ENCODE measurements around the gene LMF1. TPM values are rescaled to one million over a fixed set of nuclear protein-coding genes. Genes with fewer than 3 reads are reported as not detected.

The LMF1 gene
- total RNA-seq, 1 experiment from 2014 or later = 13.5 TPM

- TF ChIP-seq, protein P1, sequence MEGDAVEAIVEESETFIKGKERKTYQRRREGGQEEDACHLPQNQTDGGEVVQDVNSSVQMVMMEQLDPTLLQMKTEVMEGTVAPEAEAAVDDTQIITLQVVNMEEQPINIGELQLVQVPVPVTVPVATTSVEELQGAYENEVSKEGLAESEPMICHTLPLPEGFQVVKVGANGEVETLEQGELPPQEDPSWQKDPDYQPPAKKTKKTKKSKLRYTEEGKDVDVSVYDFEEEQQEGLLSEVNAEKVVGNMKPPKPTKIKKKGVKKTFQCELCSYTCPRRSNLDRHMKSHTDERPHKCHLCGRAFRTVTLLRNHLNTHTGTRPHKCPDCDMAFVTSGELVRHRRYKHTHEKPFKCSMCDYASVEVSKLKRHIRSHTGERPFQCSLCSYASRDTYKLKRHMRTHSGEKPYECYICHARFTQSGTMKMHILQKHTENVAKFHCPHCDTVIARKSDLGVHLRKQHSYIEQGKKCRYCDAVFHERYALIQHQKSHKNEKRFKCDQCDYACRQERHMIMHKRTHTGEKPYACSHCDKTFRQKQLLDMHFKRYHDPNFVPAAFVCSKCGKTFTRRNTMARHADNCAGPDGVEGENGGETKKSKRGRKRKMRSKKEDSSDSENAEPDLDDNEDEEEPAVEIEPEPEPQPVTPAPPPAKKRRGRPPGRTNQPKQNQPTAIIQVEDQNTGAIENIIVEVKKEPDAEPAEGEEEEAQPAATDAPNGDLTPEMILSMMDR (conservative IDR thresholded peaks at IDR 0.05; ENCODE audit: low read depth, low read length) = no peak
- TF ChIP-seq EZH2 (IDR thresholded peaks at IDR 0.05; ENCODE audit: low read length, unreplicated experiment) (no peak), EZH2phosphoT487 (IDR thresholded peaks at IDR 0.05; ENCODE audit: borderline replicate concordance, low read length) (no peak)
- H3K4me1 ChIP-seq (ENCODE audit: insufficient read depth, low read length) = no peaks in the 10 kb centered on the region; the same call in 1 of the 2 replicates
- H4K20me1 ChIP-seq (ENCODE audit: low read length) = no peaks in the 10 kb centered on the region
- no peak overlapping the region for H3K4me3 ChIP-seq (ENCODE audit: low read length)
- no peak overlapping the region for H3K4me2 ChIP-seq (ENCODE audit: low read length)
- H3K9me3 ChIP-seq (ENCODE audit: low read length) = no peaks in the 10 kb centered on the region
- no peaks in the 10 kb centered on the region for H3K36me3 ChIP-seq (ENCODE audit: low read depth, low read length)
- no peak overlapping the region for H3K27ac ChIP-seq (ENCODE audit: low read length)
- DNase-seq (no peak), ATAC-seq (no peak)
- H3K27me3 ChIP-seq (ENCODE audit: low read length) = no peaks in the 10 kb centered on the region
- no peaks in the 10 kb centered on the region for H3K79me2 ChIP-seq (ENCODE audit: low read length)
- H3K9me2 ChIP-seq (replicated peaks; ENCODE audit: low read length) = no peaks in the 10 kb centered on the region
- H3K9ac ChIP-seq (ENCODE audit: low read length) = no peak overlapping the region
- POLR2A ChIA-PET (ENCODE audit: unreplicated experiment) = no interaction called here
- H3F3A ChIP-seq (ENCODE audit: low read length, unreplicated experiment) = no peaks in the 10 kb centered on the region
- CTCF ChIA-PET = no interaction called here
- BruUV-seq (replicated peaks) = no TSS peak
- intact Hi-C loops (cut with micrococcal nuclease) = no loop called here
- no peak overlapping the region for H2AFZ ChIP-seq (ENCODE audit: low read length)
Measured at GRCh38 chr16:819336-820043, 151.3 kb downstream of the LMF1 start.

- Histone ChIP-seq H3K4me1 (ENCODE audit: insufficient read depth, low read length) (no peaks in the 10 kb centered on the region; the same call in 1 of the 2 replicates), H2AFZ (ENCODE audit: low read length) (no peak overlapping the region), H3K9me3 (ENCODE audit: low read length) (no peaks in the 10 kb centered on the region), H3K79me2 (ENCODE audit: low read length) (no peaks in the 10 kb centered on the region), H3K4me3 (ENCODE audit: low read length) (no peak overlapping the region), H3K9ac (ENCODE audit: low read length) (no peak overlapping the region), H4K20me1 (ENCODE audit: low read length) (no peaks in the 10 kb centered on the region), H3F3A (ENCODE audit: low read length, unreplicated experiment) (no peaks in the 10 kb centered on the region), H3K36me3 (ENCODE audit: low read depth, low read length) (no peaks in the 10 kb centered on the region), H3K4me2 (ENCODE audit: low read length) (no peak overlapping the region), H3K27ac (ENCODE audit: low read length) (no peak overlapping the region), H3K27me3 (ENCODE audit: low read length) (no peaks in the 10 kb centered on the region), H3K9me2 (replicated peaks; ENCODE audit: low read length) (no peaks in the 10 kb centered on the region)
- POLR2A ChIA-PET (ENCODE audit: unreplicated experiment) = no interaction called here
- CTCF ChIA-PET = no interaction called here
- intact Hi-C loops (cut with micrococcal nuclease) = no loop called here
- no peak for ATAC-seq
- DNase-seq = no peak
- BruUV-seq (replicated peaks) = no TSS peak
- TF ChIP-seq EZH2 (IDR thresholded peaks at IDR 0.05; ENCODE audit: low read length, unreplicated experiment) (no peak), EZH2phosphoT487 (IDR thresholded peaks at IDR 0.05; ENCODE audit: borderline replicate concordance, low read length) (no peak)
- TF ChIP-seq, protein P1 (conservative IDR thresholded peaks at IDR 0.05; ENCODE audit: low read depth, low read length) = no peak
Measured at GRCh38 chr16:818592-818991, 152.2 kb downstream of the LMF1 start.

DNA sequence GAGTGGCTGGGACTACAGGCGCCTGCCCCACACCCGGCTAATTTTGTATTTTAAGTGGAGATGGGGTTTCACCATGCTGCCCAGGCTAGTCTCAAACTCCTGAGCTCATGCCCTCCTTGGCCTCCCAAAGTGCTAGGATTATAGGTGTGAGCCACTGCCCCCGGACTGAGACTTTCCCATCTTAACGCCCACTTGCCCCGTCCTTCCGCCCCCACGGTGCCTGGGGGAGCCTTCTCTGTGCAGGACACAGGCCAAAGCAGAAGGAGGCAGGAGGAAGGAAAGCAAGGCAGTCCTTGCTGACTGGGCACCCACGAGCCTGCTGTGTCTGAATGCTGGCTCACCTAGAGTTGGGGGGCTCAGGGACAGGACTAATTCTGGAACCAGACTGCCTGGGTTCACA is 152.7 kb downstream of the LMF1 start:
- CTCF ChIA-PET = no interaction called here
- ATAC-seq (no peak), DNase-seq (no peak)
- no peaks in the 10 kb centered on the region for H3K9me3 ChIP-seq (ENCODE audit: low read length)
- H3K4me2 ChIP-seq (ENCODE audit: low read length) = no peak overlapping the region
- H3K4me1 ChIP-seq (ENCODE audit: insufficient read depth, low read length) = no peaks in the 10 kb centered on the region; the same call in 1 of the 2 replicates
- POLR2A ChIA-PET (ENCODE audit: unreplicated experiment) = no interaction called here
- no peak overlapping the region for H2AFZ ChIP-seq (ENCODE audit: low read length)
- no peaks in the 10 kb centered on the region for H3K27me3 ChIP-seq (ENCODE audit: low read length)
- TF ChIP-seq, protein P1 (conservative IDR thresholded peaks at IDR 0.05; ENCODE audit: low read depth, low read length) = no peak
- TF ChIP-seq EZH2phosphoT487 (IDR thresholded peaks at IDR 0.05; ENCODE audit: borderline replicate concordance, low read length) = no peak
- TF ChIP-seq EZH2 (IDR thresholded peaks at IDR 0.05; ENCODE audit: low read length, unreplicated experiment) = no peak
- BruUV-seq (replicated peaks) = no TSS peak
- H4K20me1 ChIP-seq (ENCODE audit: low read length) = no peaks in the 10 kb centered on the region
- no peaks in the 10 kb centered on the region for H3K36me3 ChIP-seq (ENCODE audit: low read depth, low read length)
- no peaks in the 10 kb centered on the region for H3F3A ChIP-seq (ENCODE audit: low read length, unreplicated experiment)
- intact Hi-C loops (cut with micrococcal nuclease) = no loop called here
- H3K9me2 ChIP-seq (replicated peaks; ENCODE audit: low read length) = no peaks in the 10 kb centered on the region
- no peak overlapping the region for H3K27ac ChIP-seq (ENCODE audit: low read length)
- H3K9ac ChIP-seq (ENCODE audit: low read length) = no peak overlapping the region
- no peaks in the 10 kb centered on the region for H3K79me2 ChIP-seq (ENCODE audit: low read length)
- H3K4me3 ChIP-seq (ENCODE audit: low read length) = no peak overlapping the region
